Kidney epithelial cell (primary cell): ENCODE measurements around the gene POLL. TPM values are rescaled to one million over a fixed set of nuclear protein-coding genes. Genes with fewer than 3 reads are reported as not detected.

Source experiments
- DNase-seq: peaks from one replicate; pipeline ENCODE4 v3.0.0-alpha.2; 2010; ENCODE audit warnings: low read depth
- H3K27me3 ChIP-seq: 2 replicates; pipeline ENCODE4 v1.6.0; 2011; ENCODE audit warnings: low read length; ENCODE audit not compliant: control insufficient read depth, insufficient read depth
- H3K36me3 ChIP-seq: 2 replicates; pipeline ENCODE4 v1.5.1; 2011; ENCODE audit warnings: low read length; ENCODE audit not compliant: control insufficient read depth, insufficient read depth
- H3K4me3 ChIP-seq: 2 replicates; pipeline ENCODE4 v1.5.1; 2011; ENCODE audit warnings: low read depth, mild to moderate bottlenecking, control low read depth, low read length
- total RNA-seq: library from RNA; depleted of rRNA; stranded (reverse); fragments of >200 nt; gene quantifications from 2 replicates; pipeline ENCODE4 v1.2.3, GENCODE V29; 2015
- TF ChIP-seq, protein P1 (sequence below): IDR thresholded peaks from 2 replicates; pipeline ENCODE4 v1.5.1; 2011; ENCODE audit warnings: mild to moderate bottlenecking, moderate library complexity, low read length, control low read depth, inconsistent platforms; ENCODE audit not compliant: insufficient read depth, poor library complexity, severe bottlenecking

Gene POLL
- total RNA-seq, 1 donor from 2014 or later, result 24.0 TPM

- TF ChIP-seq, protein P1, sequence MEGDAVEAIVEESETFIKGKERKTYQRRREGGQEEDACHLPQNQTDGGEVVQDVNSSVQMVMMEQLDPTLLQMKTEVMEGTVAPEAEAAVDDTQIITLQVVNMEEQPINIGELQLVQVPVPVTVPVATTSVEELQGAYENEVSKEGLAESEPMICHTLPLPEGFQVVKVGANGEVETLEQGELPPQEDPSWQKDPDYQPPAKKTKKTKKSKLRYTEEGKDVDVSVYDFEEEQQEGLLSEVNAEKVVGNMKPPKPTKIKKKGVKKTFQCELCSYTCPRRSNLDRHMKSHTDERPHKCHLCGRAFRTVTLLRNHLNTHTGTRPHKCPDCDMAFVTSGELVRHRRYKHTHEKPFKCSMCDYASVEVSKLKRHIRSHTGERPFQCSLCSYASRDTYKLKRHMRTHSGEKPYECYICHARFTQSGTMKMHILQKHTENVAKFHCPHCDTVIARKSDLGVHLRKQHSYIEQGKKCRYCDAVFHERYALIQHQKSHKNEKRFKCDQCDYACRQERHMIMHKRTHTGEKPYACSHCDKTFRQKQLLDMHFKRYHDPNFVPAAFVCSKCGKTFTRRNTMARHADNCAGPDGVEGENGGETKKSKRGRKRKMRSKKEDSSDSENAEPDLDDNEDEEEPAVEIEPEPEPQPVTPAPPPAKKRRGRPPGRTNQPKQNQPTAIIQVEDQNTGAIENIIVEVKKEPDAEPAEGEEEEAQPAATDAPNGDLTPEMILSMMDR, result no peak
- Histone ChIP-seq H3K27me3 (no peaks in the 10 kb centered on the region), H3K4me3 (no peak overlapping the region), H3K36me3 (no peaks in the 10 kb centered on the region)
- no peak for DNase-seq
These were observed 52.1 kb downstream of the POLL start for GRCh38 chr10:101535949-101536348.

DNA sequence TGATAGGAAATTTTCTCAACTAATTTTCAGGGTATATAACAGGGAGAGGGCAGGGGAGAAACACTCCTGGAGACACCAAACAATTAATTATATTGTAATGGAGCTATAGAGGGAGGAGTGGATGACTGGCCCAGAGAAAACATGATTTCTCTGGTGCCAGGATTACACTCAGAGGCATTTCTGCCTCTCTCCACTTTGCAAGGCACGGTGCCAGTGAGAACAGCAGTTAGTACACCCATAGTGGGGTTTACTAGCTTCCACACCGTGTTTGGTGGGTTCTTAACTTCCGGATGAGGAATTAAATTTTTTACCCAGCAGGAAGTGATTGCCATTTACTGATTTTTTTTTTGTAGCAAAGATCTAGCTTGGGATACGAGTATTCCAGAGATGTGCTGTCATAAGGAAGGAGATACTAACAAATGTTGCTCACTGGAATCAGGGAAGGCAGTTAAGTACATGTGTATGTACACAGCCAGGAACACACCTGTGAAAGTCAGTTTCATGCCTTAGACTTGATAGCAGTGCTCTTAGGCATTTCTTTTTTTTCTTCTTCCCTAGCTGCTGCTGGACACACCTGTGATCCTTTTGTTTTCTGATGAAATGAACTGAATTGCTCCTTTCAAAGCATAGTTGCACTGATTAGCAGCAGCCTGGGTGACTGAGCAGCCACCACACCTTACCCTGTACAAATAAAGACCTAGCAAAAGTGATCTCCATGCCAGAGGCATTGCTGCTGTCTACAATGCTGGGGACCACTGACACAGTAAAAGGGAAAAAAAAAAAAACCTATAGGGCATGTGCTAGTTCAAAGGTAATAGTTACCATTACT is 58.1 kb downstream of the POLL start:
- Histone ChIP-seq H3K36me3 (no peaks in the 10 kb centered on the region), H3K27me3 (no peaks in the 10 kb centered on the region), H3K4me3 (no peak overlapping the region)
- DNase-seq, result no peak
- TF ChIP-seq, protein P1, result no peak

GRCh38 chr10:101529207-101529606 is 58.9 kb downstream of the POLL start:
- Histone ChIP-seq H3K4me3 (no peak overlapping the region), H3K36me3 (no peaks in the 10 kb centered on the region), H3K27me3 (no peaks in the 10 kb centered on the region)
- TF ChIP-seq, protein P1, result no peak
- no peak for DNase-seq

Other genes with a start within 250 kb of the POLL start
- gene BTRC, start 234.1 kb downstream of the POLL start, total RNA-seq, result 10.2 and 15.9 TPM in 2 replicates
- gene DPCD, start 64 bp upstream of the POLL start, total RNA-seq, result 29.6 and 51.4 TPM in 2 replicates
- gene FBXW4, start 106.9 kb upstream of the POLL start, total RNA-seq, result 24.4 and 27.5 TPM in 2 replicates
- not detected in 2 replicates for gene FGF8, start 187.9 kb upstream of the POLL start, total RNA-seq
- gene NPM3, start 195.2 kb upstream of the POLL start, total RNA-seq, result 98.6 and 115 TPM in 2 replicates
- gene OGA, start 230.2 kb upstream of the POLL start, total RNA-seq, result 72.8 and 78.9 TPM in 2 replicates